CD8-positive, alpha-beta memory T cell (primary cell): ENCODE measurements around the gene MYO3B. TPM values are rescaled to one million over a fixed set of nuclear protein-coding genes. Genes with fewer than 3 reads are reported as not detected.
A peak's percentile ranks its signal among the peaks of the same experiment; 100 is the strongest.

Source experiments
- CTCF ChIA-PET: fragments of 350-600 bp; sonication (Branson Sonifier 250); formaldehyde crosslinking; loops from one replicate; lab custom pipeline; 2021; ENCODE audit warnings: antibody characterized with exemption; lab: Charles Lee
- POLR2A ChIA-PET: fragments of 350-600 bp; sonication (Branson Sonifier 250); formaldehyde crosslinking; loops from one replicate; lab custom pipeline; 2021; ENCODE audit warnings: antibody characterized with exemption; lab: Charles Lee
- DNase-seq, 5 donors: peaks; one replicate each; pipeline versions ENCODE4 v3.0.0 to v3.0.0-alpha.2; 2020 to 2022; ENCODE audit warnings: mixed read lengths in 1 of 5
- H3K27ac ChIP-seq: one replicate; pipeline ENCODE4 v1.7.0; 2013; ENCODE audit warnings: low read depth, mild to moderate bottlenecking, low read length, moderate library complexity
- H3K27me3 ChIP-seq: 2 replicates; pipeline ENCODE4 v1.7.0; 2013; ENCODE audit warnings: low read length, mild to moderate bottlenecking; ENCODE audit not compliant: insufficient read depth, poor library complexity, severe bottlenecking
- H3K36me3 ChIP-seq: 2 replicates; pipeline ENCODE4 v1.7.0; 2013; ENCODE audit warnings: mild to moderate bottlenecking, low read length, moderate library complexity; ENCODE audit not compliant: insufficient read depth
- H3K4me1 ChIP-seq: 2 replicates; pipeline ENCODE4 v1.7.0; 2013; ENCODE audit warnings: mild to moderate bottlenecking, low read length, moderate library complexity; ENCODE audit not compliant: insufficient read depth
- H3K4me3 ChIP-seq: 2 replicates; pipeline ENCODE4 v1.7.0; 2013; ENCODE audit warnings: mild to moderate bottlenecking, low read length
- H3K9me3 ChIP-seq: 2 replicates; pipeline ENCODE4 v1.7.0; 2013; ENCODE audit warnings: mild to moderate bottlenecking, low read length
- H3K27ac Mint-ChIP-seq, 8 donors: one replicate each; pipeline ENCODE4 v1.8.0; 2020 to 2021; ENCODE audit warnings: mixed read lengths in 8 of 8, mild to moderate bottlenecking in 6 of 8, inconsistent platforms in 3 of 8, moderate library complexity in 3 of 8
- H3K27me3 Mint-ChIP-seq, 2 donors: one replicate each; pipeline ENCODE4 v1.8.0; 2020 to 2021; ENCODE audit warnings: mixed read lengths in 2 of 2, mild to moderate bottlenecking in 1 of 2, moderate library complexity in 1 of 2
- H3K36me3 Mint-ChIP-seq, 3 donors: one replicate each; pipeline ENCODE4 v1.8.0; 2020 to 2021; ENCODE audit warnings: mixed read lengths in 3 of 3, inconsistent platforms in 1 of 3, mild to moderate bottlenecking in 1 of 3
- H3K4me1 Mint-ChIP-seq, 3 donors: one replicate each; pipeline ENCODE4 v1.8.0; 2020 to 2021; ENCODE audit warnings: mixed read lengths in 3 of 3, inconsistent platforms in 1 of 3, mild to moderate bottlenecking in 1 of 3
- H3K4me3 Mint-ChIP-seq, 7 donors: one replicate each; pipeline ENCODE4 v1.8.0; 2020 to 2021; ENCODE audit warnings: mixed read lengths in 7 of 7, mild to moderate bottlenecking in 6 of 7, moderate library complexity in 4 of 7, inconsistent platforms in 2 of 7
- H3K9me3 Mint-ChIP-seq, 5 donors: one replicate each; pipeline ENCODE4 v1.8.0; 2020 to 2022; ENCODE audit warnings: mixed read lengths in 5 of 5, mild to moderate bottlenecking in 3 of 5, moderate library complexity in 2 of 5, inconsistent platforms in 1 of 5
- polyA plus RNA-seq: library from polyadenylated mRNA; unstranded; fragments of 300-500 nt; fragmentation: Illumina TruSeq; gene quantifications from one replicate; pipeline ENCODE4 v1.2.3, GENCODE V29; 2021
- total RNA-seq, 2 experiments: library from RNA; stranded (reverse); gene quantifications; one replicate each; pipeline ENCODE4 v1.2.3, GENCODE V29; 2021

The MYO3B gene
- total and polyA plus RNA-seq, 3 experiments from 2014 or later, result 0.08 to 0.33 (median 0.18) TPM

GRCh38 chr2:170461889-170462288 is 283.9 kb downstream of the MYO3B start:
- Mint-ChIP-seq H3K4me3 (no peak overlapping the region), H3K36me3 (no peaks in the 10 kb centered on the region), H3K27me3 (no peaks in the 10 kb centered on the region), H3K27ac (no peak overlapping the region), H3K9me3 (no peaks in the 10 kb centered on the region), H3K4me1 (no peaks in the 10 kb centered on the region)
- no peaks in the 10 kb centered on the region for H3K9me3 ChIP-seq
- POLR2A ChIA-PET, result no interaction called here
- H3K36me3 ChIP-seq, result no peaks in the 10 kb centered on the region
- CTCF ChIA-PET, result interaction anchor here (1.2 kb wide), 1 partner anchor 354 kb away, joined by 3 read pairs; no protein-coding TSS in a partner anchor
- no peaks in the 10 kb centered on the region for H3K4me1 ChIP-seq
- H3K4me3 ChIP-seq, result no peak overlapping the region
- no peak for DNase-seq
- no peaks in the 10 kb centered on the region for H3K27me3 ChIP-seq
- H3K27ac ChIP-seq, result no peak overlapping the region

GRCh38 chr2:170462433-170463205 is 284.7 kb downstream of the MYO3B start:
- H3K27me3 Mint-ChIP-seq, result no peaks in the 10 kb centered on the region
- Histone ChIP-seq H3K4me1 (no peaks in the 10 kb centered on the region), H3K27me3 (no peaks in the 10 kb centered on the region), H3K36me3 (no peaks in the 10 kb centered on the region), H3K27ac (no peak overlapping the region), H3K4me3 (no peak overlapping the region), H3K9me3 (no peaks in the 10 kb centered on the region)
- H3K9me3 Mint-ChIP-seq, result no peaks in the 10 kb centered on the region
- H3K27ac Mint-ChIP-seq, result no peak overlapping the region
- H3K36me3 Mint-ChIP-seq, result no peaks in the 10 kb centered on the region
- no peak for DNase-seq
- POLR2A ChIA-PET, result no interaction called here
- CTCF ChIA-PET, result interaction anchor here (1.2 kb wide), 1 partner anchor 353 kb away, joined by 3 read pairs; no protein-coding TSS in a partner anchor
- H3K4me1 Mint-ChIP-seq, result no peaks in the 10 kb centered on the region
- no peak overlapping the region for H3K4me3 Mint-ChIP-seq

- CTCF ChIA-PET, result interaction anchor here (1.2 kb wide), 1 partner anchor 353 kb away, joined by 3 read pairs; no protein-coding TSS in a partner anchor
- H3K4me1 ChIP-seq, result no peaks in the 10 kb centered on the region
- H3K4me3 Mint-ChIP-seq, result no peak overlapping the region
- no peaks in the 10 kb centered on the region for H3K36me3 Mint-ChIP-seq
- H3K4me1 Mint-ChIP-seq, result peaks cover 2 to 4% (median 3%) of the 10 kb centered on the region in 3 donors
- peak overlapping the region in 1 of 8 donors; percentile 43 for H3K27ac Mint-ChIP-seq
- H3K27me3 ChIP-seq, result no peaks in the 10 kb centered on the region
- no peaks in the 10 kb centered on the region for H3K36me3 ChIP-seq
- no peaks in the 10 kb centered on the region for H3K27me3 Mint-ChIP-seq
- H3K4me3 ChIP-seq, result no peak overlapping the region
- DNase-seq, result no peak
- POLR2A ChIA-PET, result no interaction called here
- no peak overlapping the region for H3K27ac ChIP-seq
- H3K9me3 ChIP-seq, result no peaks in the 10 kb centered on the region
- H3K9me3 Mint-ChIP-seq, result peaks cover 0 to 2% (median 0%) of the 10 kb centered on the region in 5 donors
These were observed 285.2 kb downstream of the MYO3B start for GRCh38 chr2:170463206-170463537.

- H3K27ac ChIP-seq, result no peak overlapping the region
- H3K27ac Mint-ChIP-seq, result no peak overlapping the region
- ChIA-PET CTCF (interaction anchor here (0.7 kb wide), 1 partner anchor 44 kb away, joined by 3 read pairs; no protein-coding TSS in a partner anchor), POLR2A (no interaction called here)
- no peak for DNase-seq
- no peaks in the 10 kb centered on the region for H3K27me3 ChIP-seq
- H3K9me3 Mint-ChIP-seq, result peaks cover 0 to 2% (median 0%) of the 10 kb centered on the region in 5 donors
- H3K27me3 Mint-ChIP-seq, result no peaks in the 10 kb centered on the region
- no peaks in the 10 kb centered on the region for H3K4me1 ChIP-seq
- no peaks in the 10 kb centered on the region for H3K9me3 ChIP-seq
- H3K36me3 ChIP-seq, result no peaks in the 10 kb centered on the region
- no peaks in the 10 kb centered on the region for H3K36me3 Mint-ChIP-seq
- no peak overlapping the region for H3K4me3 Mint-ChIP-seq
- no peak overlapping the region for H3K4me3 ChIP-seq
- H3K4me1 Mint-ChIP-seq, result peaks cover 2 to 7% (median 4%) of the 10 kb centered on the region in 3 donors
These were observed 286.3 kb downstream of the MYO3B start for GRCh38 chr2:170464268-170464667.

- no peak for DNase-seq
- H3K9me3 ChIP-seq, result no peaks in the 10 kb centered on the region
- H3K4me1 ChIP-seq, result no peaks in the 10 kb centered on the region
- Mint-ChIP-seq H3K27me3 (no peaks in the 10 kb centered on the region), H3K9me3 (peaks cover 0 to 4% (median 0%) of the 10 kb centered on the region in 5 donors), H3K27ac (no peak overlapping the region), H3K36me3 (no peaks in the 10 kb centered on the region), H3K4me3 (no peak overlapping the region), H3K4me1 (peaks cover 2 to 7% (median 4%) of the 10 kb centered on the region in 3 donors)
- CTCF ChIA-PET, result no interaction called here
- POLR2A ChIA-PET, result no interaction called here
- H3K36me3 ChIP-seq, result no peaks in the 10 kb centered on the region
- no peak overlapping the region for H3K27ac ChIP-seq
- H3K27me3 ChIP-seq, result no peaks in the 10 kb centered on the region
- H3K4me3 ChIP-seq, result no peak overlapping the region
These were observed 287.3 kb downstream of the MYO3B start for GRCh38 chr2:170465241-170465640.

- Mint-ChIP-seq H3K27me3 (no peaks in the 10 kb centered on the region), H3K36me3 (no peaks in the 10 kb centered on the region), H3K4me1 (peaks cover 2 to 7% (median 4%) of the 10 kb centered on the region in 3 donors), H3K9me3 (peaks cover 0 to 4% (median 0%) of the 10 kb centered on the region in 5 donors), H3K27ac (no peak overlapping the region), H3K4me3 (no peak overlapping the region)
- ChIA-PET POLR2A (no interaction called here), CTCF (no interaction called here)
- no peak overlapping the region for H3K4me3 ChIP-seq
- H3K27ac ChIP-seq, result no peak overlapping the region
- H3K27me3 ChIP-seq, result no peaks in the 10 kb centered on the region
- H3K4me1 ChIP-seq, result no peaks in the 10 kb centered on the region
- DNase-seq, result no peak
- H3K36me3 ChIP-seq, result no peaks in the 10 kb centered on the region
- H3K9me3 ChIP-seq, result no peaks in the 10 kb centered on the region
These were observed 288.7 kb downstream of the MYO3B start for GRCh38 chr2:170466632-170467031.

GRCh38 chr2:170467568-170468422 is 289.8 kb downstream of the MYO3B start:
- no peaks in the 10 kb centered on the region for H3K27me3 ChIP-seq
- CTCF ChIA-PET, result no interaction called here
- H3K4me1 Mint-ChIP-seq, result peaks cover 2 to 7% (median 4%) of the 10 kb centered on the region in 3 donors
- H3K9me3 ChIP-seq, result no peaks in the 10 kb centered on the region
- H3K36me3 Mint-ChIP-seq, result no peaks in the 10 kb centered on the region
- H3K4me3 ChIP-seq, result no peak overlapping the region
- POLR2A ChIA-PET, result no interaction called here
- no peaks in the 10 kb centered on the region for H3K36me3 ChIP-seq
- DNase-seq, result no peak
- H3K27ac ChIP-seq, result no peak overlapping the region
- H3K27ac Mint-ChIP-seq, result no peak overlapping the region
- H3K4me1 ChIP-seq, result no peaks in the 10 kb centered on the region
- H3K9me3 Mint-ChIP-seq, result peaks cover 0 to 4% (median 0%) of the 10 kb centered on the region in 5 donors
- no peak overlapping the region for H3K4me3 Mint-ChIP-seq
- no peaks in the 10 kb centered on the region for H3K27me3 Mint-ChIP-seq

GRCh38 chr2:170468557-170468956 is 290.6 kb downstream of the MYO3B start:
- POLR2A ChIA-PET, result no interaction called here
- DNase-seq, result no peak
- H3K27me3 Mint-ChIP-seq, result peaks cover 0 to 3% of the 10 kb centered on the region in 2 donors
- peaks cover 0 to 4% (median 0%) of the 10 kb centered on the region in 5 donors for H3K9me3 Mint-ChIP-seq
- no peaks in the 10 kb centered on the region for H3K36me3 ChIP-seq
- CTCF ChIA-PET, result no interaction called here
- H3K4me3 ChIP-seq, result no peak overlapping the region
- no peak overlapping the region for H3K27ac Mint-ChIP-seq
- no peak overlapping the region for H3K4me3 Mint-ChIP-seq
- H3K36me3 Mint-ChIP-seq, result no peaks in the 10 kb centered on the region
- H3K27me3 ChIP-seq, result no peaks in the 10 kb centered on the region
- no peaks in the 10 kb centered on the region for H3K9me3 ChIP-seq
- no peak overlapping the region for H3K27ac ChIP-seq
- peaks cover 2 to 7% (median 4%) of the 10 kb centered on the region in 3 donors for H3K4me1 Mint-ChIP-seq
- H3K4me1 ChIP-seq, result no peaks in the 10 kb centered on the region
